ENCODE data around the gene PTTG1. TPM values are rescaled to one million over a fixed set of nuclear protein-coding genes. Genes with fewer than 3 reads are reported as not detected.

PTTG1 gene
- total and polyA plus RNA-seq, 2 donors (not counting 1 experiment from before 2014, with no cell fraction given) = 8.1 to 15.4 TPM

DNA sequence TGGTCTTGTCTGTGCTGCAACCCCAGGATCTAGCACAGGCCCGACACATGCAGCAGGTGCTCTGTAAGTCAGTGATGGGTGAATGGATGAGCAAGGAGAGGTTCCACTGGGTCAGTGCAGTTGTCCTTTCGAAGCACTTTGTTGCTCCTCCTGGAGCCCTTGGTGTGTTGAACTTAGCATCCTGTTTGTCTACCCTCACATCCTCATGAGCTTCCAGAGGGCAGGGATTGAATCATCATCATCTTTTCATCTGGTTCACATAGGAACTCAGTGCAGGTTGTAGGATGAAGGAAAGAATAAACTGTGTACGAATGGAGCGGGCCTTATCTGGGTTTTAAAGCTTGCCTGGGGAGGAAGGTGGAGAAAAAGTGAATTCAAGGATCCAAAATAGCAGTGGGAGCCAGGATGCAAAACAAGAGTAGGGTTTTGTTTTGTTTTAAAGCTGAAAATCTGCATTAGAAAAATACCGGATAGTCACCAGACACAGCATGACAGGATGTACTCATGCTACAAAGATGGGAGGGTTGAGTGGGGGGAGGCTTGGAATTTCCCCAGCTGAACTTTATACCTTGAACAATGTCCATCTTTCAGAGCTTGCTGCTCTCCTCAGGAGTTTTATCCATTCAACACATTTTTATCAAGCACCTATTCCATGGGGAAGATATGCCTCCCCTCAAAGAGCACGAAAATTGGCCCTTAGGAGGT is 55.8 kb downstream of the PTTG1 start:
- ChIA-PET POLR2A (no interaction called here), CTCF (interaction anchor here (0.7 to 2.7 kb wide), 4 partner anchors 8 to 39 kb away, joined by 3 to 12 read pairs (median 4); no protein-coding TSS in a partner anchor)
- Histone ChIP-seq H3K4me1 (ENCODE audit: control insufficient read depth in 2 of 2, insufficient read depth in 2 of 2, low read length in 2 of 2) (peaks cover 0 to 5% of the 10 kb centered on the region in 2 donors), H3K27ac (ENCODE audit: low read length in 2 of 2) (no peak overlapping the region), H4K20me1 (ENCODE audit: control insufficient read depth, insufficient read depth, low read length, poor library complexity, severe bottlenecking) (no peaks in the 10 kb centered on the region), H3K79me2 (ENCODE audit: control insufficient read depth, insufficient read depth, low read length) (peaks cover 20% of the 10 kb centered on the region), H3K9me3 (ENCODE audit: control extremely low read depth in 1 of 3, control insufficient read depth in 2 of 3, insufficient read depth in 1 of 3, low read length in 2 of 3) (no peaks in the 10 kb centered on the region), H3K9ac (ENCODE audit: low read length) (no peak overlapping the region), H3K36me3 (replicated peaks in 1 of 2; ENCODE audit: control extremely low read depth in 1 of 2, control insufficient read depth in 1 of 2, extremely low read depth in 1 of 2, insufficient read depth in 2 of 2, low read length in 1 of 2) (peaks cover 0 to 3% of the 10 kb centered on the region in 2 experiments), H2AFZ (ENCODE audit: insufficient read depth, low read depth, low read length, poor library complexity, severe bottlenecking) (no peak overlapping the region), H3K4me2 (replicated peaks; ENCODE audit: low read depth, low read length, poor library complexity, severe bottlenecking) (no peak overlapping the region), H3K27me3 (replicated peaks in 1 of 4; ENCODE audit: control extremely low read depth in 1 of 4, control insufficient read depth in 3 of 4, insufficient read depth in 4 of 4, low read length in 3 of 4) (no peaks in the 10 kb centered on the region), H3K4me3 (ENCODE audit: control extremely low read depth in 1 of 5, extremely low read depth in 1 of 5, insufficient read depth in 1 of 5, low read depth in 2 of 5, low read length in 4 of 5) (no peak overlapping the region)
- DNase-seq (no peak), ATAC-seq (ENCODE audit: low read depth) (no peak)
- WGBS (ENCODE audit: insufficient coverage) = 92% methylated on average over 5 of the region's 6 CpGs
- Mint-ChIP-seq H3K27me3 (no peaks in the 10 kb centered on the region), H3K9me3 (ENCODE audit: insufficient read depth) (no peaks in the 10 kb centered on the region), H3K4me1 (peaks cover 23% of the 10 kb centered on the region), H3K27ac (no peak overlapping the region), H3K4me3 (no peak overlapping the region)
- no peak for TF ChIP-seq EZH2 (IDR thresholded peaks at IDR 0.05; ENCODE audit: borderline replicate concordance, insufficient read depth, low read depth, low read length, poor library complexity, severe bottlenecking)
- TF ChIP-seq, protein P1, sequence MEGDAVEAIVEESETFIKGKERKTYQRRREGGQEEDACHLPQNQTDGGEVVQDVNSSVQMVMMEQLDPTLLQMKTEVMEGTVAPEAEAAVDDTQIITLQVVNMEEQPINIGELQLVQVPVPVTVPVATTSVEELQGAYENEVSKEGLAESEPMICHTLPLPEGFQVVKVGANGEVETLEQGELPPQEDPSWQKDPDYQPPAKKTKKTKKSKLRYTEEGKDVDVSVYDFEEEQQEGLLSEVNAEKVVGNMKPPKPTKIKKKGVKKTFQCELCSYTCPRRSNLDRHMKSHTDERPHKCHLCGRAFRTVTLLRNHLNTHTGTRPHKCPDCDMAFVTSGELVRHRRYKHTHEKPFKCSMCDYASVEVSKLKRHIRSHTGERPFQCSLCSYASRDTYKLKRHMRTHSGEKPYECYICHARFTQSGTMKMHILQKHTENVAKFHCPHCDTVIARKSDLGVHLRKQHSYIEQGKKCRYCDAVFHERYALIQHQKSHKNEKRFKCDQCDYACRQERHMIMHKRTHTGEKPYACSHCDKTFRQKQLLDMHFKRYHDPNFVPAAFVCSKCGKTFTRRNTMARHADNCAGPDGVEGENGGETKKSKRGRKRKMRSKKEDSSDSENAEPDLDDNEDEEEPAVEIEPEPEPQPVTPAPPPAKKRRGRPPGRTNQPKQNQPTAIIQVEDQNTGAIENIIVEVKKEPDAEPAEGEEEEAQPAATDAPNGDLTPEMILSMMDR (IDR thresholded peaks at IDR 0.05) = no peak
- intact Hi-C loops (cut with micrococcal nuclease) = no loop called here

DNA sequence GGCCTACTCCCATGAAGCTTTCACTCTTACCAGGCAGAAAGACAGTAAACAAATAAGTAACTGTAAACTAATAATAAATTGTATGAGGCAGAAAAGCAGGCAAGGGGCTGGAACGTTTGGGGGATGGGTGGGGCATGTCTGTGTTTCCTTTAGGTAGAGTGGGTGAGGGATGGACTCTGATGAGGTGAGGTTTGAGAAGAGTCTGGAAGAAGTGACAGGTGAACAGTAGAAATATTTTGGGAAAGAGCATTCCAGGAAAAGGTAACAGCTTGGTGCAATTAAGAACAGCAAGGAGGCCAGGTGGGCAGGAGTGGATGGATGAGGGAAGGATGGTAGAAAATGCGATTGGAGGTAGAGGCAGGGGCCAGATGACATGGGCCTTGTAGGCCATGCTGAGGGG is 56.5 kb downstream of the PTTG1 start:
- Mint-ChIP-seq H3K9me3 (ENCODE audit: insufficient read depth) (no peaks in the 10 kb centered on the region), H3K27ac (no peak overlapping the region), H3K4me1 (peaks cover 20% of the 10 kb centered on the region), H3K27me3 (no peaks in the 10 kb centered on the region), H3K4me3 (no peak overlapping the region)
- Histone ChIP-seq H4K20me1 (ENCODE audit: control insufficient read depth, insufficient read depth, low read length, poor library complexity, severe bottlenecking) (no peaks in the 10 kb centered on the region), H3K79me2 (ENCODE audit: control insufficient read depth, insufficient read depth, low read length) (peaks cover 20% of the 10 kb centered on the region), H3K27ac (ENCODE audit: low read length in 2 of 2) (no peak overlapping the region), H3K4me2 (replicated peaks; ENCODE audit: low read depth, low read length, poor library complexity, severe bottlenecking) (no peak overlapping the region), H3K4me1 (ENCODE audit: control insufficient read depth in 2 of 2, insufficient read depth in 2 of 2, low read length in 2 of 2) (peaks cover 0 to 5% of the 10 kb centered on the region in 2 donors), H3K9me3 (ENCODE audit: control extremely low read depth in 1 of 3, control insufficient read depth in 2 of 3, insufficient read depth in 1 of 3, low read length in 2 of 3) (no peaks in the 10 kb centered on the region), H3K9ac (ENCODE audit: low read length) (no peak overlapping the region), H3K36me3 (replicated peaks in 1 of 2; ENCODE audit: control extremely low read depth in 1 of 2, control insufficient read depth in 1 of 2, extremely low read depth in 1 of 2, insufficient read depth in 2 of 2, low read length in 1 of 2) (peaks cover 0 to 3% of the 10 kb centered on the region in 2 experiments), H2AFZ (ENCODE audit: insufficient read depth, low read depth, low read length, poor library complexity, severe bottlenecking) (no peak overlapping the region), H3K27me3 (replicated peaks in 1 of 4; ENCODE audit: control extremely low read depth in 1 of 4, control insufficient read depth in 3 of 4, insufficient read depth in 4 of 4, low read length in 3 of 4) (no peaks in the 10 kb centered on the region), H3K4me3 (ENCODE audit: control extremely low read depth in 1 of 5, extremely low read depth in 1 of 5, insufficient read depth in 1 of 5, low read depth in 2 of 5, low read length in 4 of 5) (no peak overlapping the region)
- ChIA-PET CTCF (interaction anchor here (1.0 to 2.7 kb wide), 2 partner anchors 40 to 49 kb away, joined by 3 to 12 read pairs; no protein-coding TSS in a partner anchor), POLR2A (no interaction called here)
- no peak for ATAC-seq (ENCODE audit: low read depth)
- TF ChIP-seq EZH2 (IDR thresholded peaks at IDR 0.05; ENCODE audit: borderline replicate concordance, insufficient read depth, low read depth, low read length, poor library complexity, severe bottlenecking) = no peak
- TF ChIP-seq, protein P1 (IDR thresholded peaks at IDR 0.05) = no peak
- intact Hi-C loops (cut with micrococcal nuclease) = no loop called here
- WGBS (ENCODE audit: insufficient coverage) = 88% methylated on average over 2 of the region's 2 CpGs
- no peak for DNase-seq

Measured in B cell (primary cell).